HUES48 (cell line): Measurements from ENCODE around the gene AGAP4.
"Not testable (repeated sequence)": the region's sequence is repeated elsewhere in the genome, so short reads cannot be mapped to it uniquely, and the experiment has no call there.

Experiments used
- H3K27ac ChIP-seq: one replicate; pipeline ENCODE4 v1.7.0; 2013; ENCODE audit warnings: low read depth, low read length, inconsistent platforms
- H3K27me3 ChIP-seq: 2 replicates; pipeline ENCODE4 v1.6.1; 2013; ENCODE audit warnings: mild to moderate bottlenecking, low read length; ENCODE audit not compliant: control insufficient read depth, insufficient read depth
- H3K36me3 ChIP-seq: 2 replicates; pipeline ENCODE4 v1.6.1; 2013; ENCODE audit warnings: low read length; ENCODE audit not compliant: control insufficient read depth, insufficient read depth
- H3K4me1 ChIP-seq: 2 replicates; pipeline ENCODE4 v1.6.1; 2013; ENCODE audit warnings: mild to moderate bottlenecking, low read length; ENCODE audit not compliant: control insufficient read depth, insufficient read depth
- H3K4me3 ChIP-seq: 2 replicates; pipeline ENCODE4 v1.5.1; 2013; ENCODE audit warnings: mild to moderate bottlenecking, low read depth, low read length
- H3K9ac ChIP-seq: 2 replicates; pipeline ENCODE4 v1.6.1; 2013; ENCODE audit warnings: mild to moderate bottlenecking, low read depth, low read length, moderate library complexity
- H3K9me3 ChIP-seq: 2 replicates; pipeline ENCODE4 v1.6.1; 2013; ENCODE audit warnings: low read length; ENCODE audit not compliant: control insufficient read depth, insufficient read depth

The AGAP4 gene

DNA sequence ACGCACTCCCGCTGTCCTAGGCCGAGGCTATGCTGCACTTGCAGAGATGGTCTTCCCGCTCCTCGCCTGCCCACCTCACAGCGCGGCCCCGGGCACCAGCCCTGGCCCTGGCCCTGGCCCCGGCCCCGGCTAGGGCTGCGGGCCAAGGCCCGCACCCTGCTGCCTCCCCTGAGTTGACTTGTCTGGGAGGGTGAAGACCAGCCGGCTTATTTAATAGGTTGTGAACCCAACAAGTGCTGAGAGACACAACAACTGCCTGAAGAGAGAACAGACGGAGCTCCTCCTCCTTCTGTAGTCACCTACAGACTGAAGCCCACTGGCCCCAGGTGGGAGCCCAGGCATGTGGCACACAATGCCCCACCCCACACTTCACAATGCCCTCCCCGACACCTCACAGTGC, at the start of gene AGAP4:
AGAP4 (minus strand) TSS at position 101 of the 400 bp plus-strand sequence. CDS start 153 bp downstream, outside the sequence.
- not testable (repeated sequence) for H3K27ac ChIP-seq, H3K9ac ChIP-seq, H3K4me1 ChIP-seq, H3K4me3 ChIP-seq, H3K9me3 ChIP-seq, H3K36me3 ChIP-seq, H3K27me3 ChIP-seq

DNA sequence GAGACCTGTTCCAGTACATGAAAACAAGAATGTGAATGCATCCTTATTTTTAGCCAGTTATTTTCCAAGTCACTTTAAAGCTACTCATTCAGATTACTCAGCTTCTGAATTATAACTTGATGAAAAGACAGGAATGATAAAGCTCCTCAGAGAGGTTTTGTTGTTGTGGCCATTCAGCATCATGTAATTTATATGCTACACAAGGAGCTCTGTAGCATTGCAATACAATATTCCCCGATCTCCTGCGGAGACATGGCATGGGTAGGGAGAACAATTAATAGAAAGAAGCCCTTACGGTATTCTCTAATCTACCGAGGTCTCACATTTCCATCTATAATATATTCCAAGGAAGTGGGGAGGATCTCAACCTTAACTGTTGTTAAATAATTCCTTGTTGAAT, 43.4 kb upstream of the AGAP4 start:
- not testable (repeated sequence) for H3K27ac ChIP-seq, H3K36me3 ChIP-seq, H3K27me3 ChIP-seq, H3K9me3 ChIP-seq, H3K4me1 ChIP-seq, H3K4me3 ChIP-seq, H3K9ac ChIP-seq

DNA sequence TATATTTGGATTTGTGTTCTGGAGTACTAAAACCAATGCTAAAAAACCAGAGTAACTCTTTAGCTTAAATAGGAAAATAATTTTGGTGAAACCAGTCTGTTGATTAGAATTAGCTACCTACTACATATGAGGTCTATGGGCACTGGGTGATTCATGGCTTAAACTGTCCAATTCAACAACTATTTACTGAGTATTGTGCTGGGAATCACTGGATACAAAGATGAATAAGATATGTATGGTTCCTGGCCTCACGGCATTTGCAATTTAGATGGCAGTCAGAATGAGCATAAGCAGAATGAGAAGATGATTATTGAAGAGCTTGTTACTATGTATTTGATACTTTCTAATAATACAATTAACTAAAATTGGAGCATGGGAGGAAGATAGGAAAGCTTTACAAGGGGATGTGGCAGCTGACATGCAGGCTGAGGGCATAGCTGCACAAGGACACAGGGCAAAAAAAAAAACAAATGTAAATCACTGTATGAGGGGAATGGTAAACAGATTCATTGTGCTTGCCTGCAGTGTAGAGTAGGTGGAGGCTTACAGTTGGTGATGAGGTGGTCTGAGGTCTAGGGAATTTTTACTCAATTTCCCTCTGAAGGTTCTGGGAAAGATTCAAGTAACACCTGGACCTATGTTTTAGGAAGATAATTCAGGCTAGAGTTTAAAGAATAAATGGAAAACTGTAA, 42.4 kb upstream of the AGAP4 start:
- not testable (repeated sequence) for H3K9ac ChIP-seq, H3K36me3 ChIP-seq, H3K27me3 ChIP-seq, H3K9me3 ChIP-seq, H3K4me3 ChIP-seq, H3K4me1 ChIP-seq, H3K27ac ChIP-seq

DNA sequence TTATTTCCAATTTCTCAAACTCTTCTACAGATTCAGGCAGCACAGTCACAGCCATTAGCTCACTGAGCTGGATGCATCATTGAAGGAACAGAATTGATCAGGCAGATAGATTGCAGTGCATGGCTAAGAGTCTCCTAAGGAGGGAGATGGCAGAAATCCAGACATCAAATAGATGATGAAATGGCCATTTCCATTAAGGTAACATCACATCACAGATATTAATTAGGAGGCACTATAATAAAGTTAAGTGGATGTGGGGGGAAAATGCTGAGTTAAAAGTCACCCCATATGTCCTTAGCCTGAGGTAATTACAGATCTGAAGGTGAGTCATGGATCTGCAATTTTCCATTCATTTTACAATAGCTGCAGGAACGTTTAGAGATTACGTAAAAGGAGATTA, 35.6 kb upstream of the AGAP4 start:
- not testable (repeated sequence) for H3K9me3 ChIP-seq, H3K4me1 ChIP-seq, H3K27ac ChIP-seq, H3K27me3 ChIP-seq, H3K4me3 ChIP-seq, H3K9ac ChIP-seq, H3K36me3 ChIP-seq

DNA sequence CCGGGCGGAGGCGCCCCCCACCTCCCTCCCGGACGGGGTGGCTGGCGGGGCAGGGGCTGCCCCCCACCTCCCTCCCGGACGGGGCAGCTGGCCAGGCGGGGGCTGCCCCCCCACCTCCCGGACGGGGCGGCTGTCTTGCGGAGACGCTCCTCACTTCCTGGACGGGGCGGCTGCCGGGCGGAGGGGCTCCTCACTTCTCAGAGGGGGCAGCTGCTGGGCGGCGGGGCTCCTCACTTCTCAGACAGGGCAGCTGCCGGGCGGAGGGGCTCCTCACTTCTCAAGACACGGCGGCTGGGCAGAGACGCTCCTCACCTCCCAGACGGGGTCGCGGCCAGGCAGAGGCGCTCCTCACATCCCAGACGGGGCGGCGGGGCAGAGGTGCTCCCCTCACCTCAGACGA, 18.1 kb upstream of the AGAP4 start:
- not testable (repeated sequence) for H3K27ac ChIP-seq, H3K36me3 ChIP-seq, H3K9ac ChIP-seq, H3K27me3 ChIP-seq, H3K4me1 ChIP-seq, H3K9me3 ChIP-seq, H3K4me3 ChIP-seq

DNA sequence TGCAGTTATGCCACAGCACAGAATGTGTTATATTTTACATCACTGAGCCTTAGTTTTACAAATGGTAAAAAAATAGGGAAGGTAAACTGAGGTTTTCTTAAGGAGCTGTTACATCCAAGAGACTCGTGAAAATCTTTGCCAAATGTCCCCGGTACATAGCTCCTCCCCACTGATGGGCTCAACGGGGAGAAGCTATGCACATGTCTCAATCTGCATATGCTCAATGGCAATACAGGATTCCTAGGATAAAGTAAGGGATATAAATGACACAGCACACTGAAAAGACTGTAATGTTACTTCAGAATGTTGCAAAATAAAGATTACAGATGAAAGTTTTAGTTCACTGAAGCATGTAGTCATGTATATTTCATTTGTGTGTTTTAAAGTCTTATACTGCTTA, 17.0 kb upstream of the AGAP4 start:
- H3K9me3 ChIP-seq, H3K36me3 ChIP-seq: not testable (repeated sequence)

DNA sequence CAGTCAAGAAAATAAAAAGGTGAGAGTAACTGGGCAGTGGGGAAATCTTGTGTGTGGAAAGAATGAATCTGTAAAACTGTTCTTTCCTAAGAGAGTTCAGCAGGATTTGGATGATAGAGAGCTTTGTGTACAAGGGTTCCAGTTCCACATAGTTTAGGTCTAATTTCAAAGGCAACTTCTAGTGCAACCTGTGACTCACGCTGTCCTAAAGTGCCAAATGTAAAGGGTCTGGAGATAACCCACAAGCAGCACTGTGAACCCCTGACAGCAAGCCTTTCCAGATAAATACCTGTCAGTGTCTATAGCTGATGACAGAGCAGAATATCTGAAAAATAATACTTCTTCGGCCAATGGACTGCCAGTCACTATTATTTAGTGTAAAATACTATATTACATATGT, 16.3 kb upstream of the AGAP4 start:
- H3K27ac ChIP-seq, H3K9me3 ChIP-seq, H3K4me1 ChIP-seq, H3K9ac ChIP-seq, H3K27me3 ChIP-seq, H3K36me3 ChIP-seq, H3K4me3 ChIP-seq: not testable (repeated sequence)

More for the DNA sequence above, 17.0 kb upstream of the AGAP4 start:
- H3K27ac ChIP-seq, H3K4me1 ChIP-seq, H3K27me3 ChIP-seq, H3K4me3 ChIP-seq, H3K9ac ChIP-seq: not testable (repeated sequence)

DNA sequence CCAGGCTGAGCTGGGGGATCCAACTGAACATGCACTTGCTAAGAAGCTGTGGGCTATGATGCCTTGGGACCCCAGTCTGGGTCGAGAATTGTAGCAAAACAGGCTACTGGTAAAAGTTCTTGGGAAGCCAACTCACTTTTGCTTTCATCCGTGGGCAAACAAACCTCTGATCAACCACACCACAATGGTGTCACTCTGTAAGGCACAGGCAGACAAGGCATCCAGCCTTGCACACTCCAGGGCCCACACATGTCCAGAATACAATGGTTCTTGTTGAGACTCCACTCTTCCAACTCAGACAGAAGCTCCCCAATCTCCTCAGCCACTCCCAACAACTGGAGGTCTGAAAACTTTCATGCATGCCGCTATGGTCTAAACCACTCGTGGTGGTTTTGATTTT, 10.6 kb upstream of the AGAP4 start:
- H3K9me3 ChIP-seq, H3K27me3 ChIP-seq, H3K4me1 ChIP-seq, H3K27ac ChIP-seq, H3K36me3 ChIP-seq, H3K9ac ChIP-seq, H3K4me3 ChIP-seq: not testable (repeated sequence)

DNA sequence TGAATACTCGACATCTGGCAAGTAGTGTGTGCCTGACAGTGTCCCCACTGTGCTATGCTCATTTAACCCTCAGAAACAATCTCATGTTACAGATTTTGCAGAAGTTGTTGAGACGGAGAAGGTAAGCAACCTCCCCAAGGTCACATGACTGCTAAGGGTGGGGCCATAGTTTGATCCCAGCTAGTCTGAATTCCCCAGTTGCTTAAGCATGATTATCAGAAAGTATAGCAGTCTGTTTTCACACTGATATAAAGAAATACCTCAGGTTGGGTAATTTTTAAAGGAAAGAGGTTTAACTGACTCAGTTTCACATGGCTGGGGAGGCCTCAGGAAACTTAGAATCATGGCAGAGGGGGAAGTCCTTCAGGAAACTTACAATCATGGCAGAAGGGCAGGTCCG, 1.2 kb upstream of the AGAP4 start:
- H3K4me3 ChIP-seq, H3K36me3 ChIP-seq, H3K9me3 ChIP-seq, H3K27me3 ChIP-seq, H3K4me1 ChIP-seq, H3K9ac ChIP-seq, H3K27ac ChIP-seq: not testable (repeated sequence)

DNA sequence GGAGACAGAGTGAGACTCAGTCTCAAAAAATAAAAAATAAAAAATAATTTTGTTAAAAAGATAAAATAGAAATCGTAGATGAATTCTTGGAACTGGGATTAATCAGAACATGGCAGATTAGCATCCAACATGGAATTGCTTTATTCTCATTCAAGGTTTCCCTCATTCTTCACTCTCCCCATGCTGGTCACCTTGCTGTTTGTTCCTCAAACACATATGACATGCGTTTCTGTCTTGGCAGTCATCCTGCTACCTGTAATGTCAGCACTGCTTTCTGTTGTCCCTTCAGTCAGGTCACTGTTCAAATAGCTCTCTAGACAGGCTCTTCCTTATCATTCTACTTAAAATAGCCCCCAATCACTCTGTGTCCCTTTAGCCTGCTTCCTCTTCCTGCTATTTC, 24.4 kb downstream of the AGAP4 start:
- H3K27ac ChIP-seq, H3K9me3 ChIP-seq, H3K36me3 ChIP-seq: not testable (repeated sequence)

DNA sequence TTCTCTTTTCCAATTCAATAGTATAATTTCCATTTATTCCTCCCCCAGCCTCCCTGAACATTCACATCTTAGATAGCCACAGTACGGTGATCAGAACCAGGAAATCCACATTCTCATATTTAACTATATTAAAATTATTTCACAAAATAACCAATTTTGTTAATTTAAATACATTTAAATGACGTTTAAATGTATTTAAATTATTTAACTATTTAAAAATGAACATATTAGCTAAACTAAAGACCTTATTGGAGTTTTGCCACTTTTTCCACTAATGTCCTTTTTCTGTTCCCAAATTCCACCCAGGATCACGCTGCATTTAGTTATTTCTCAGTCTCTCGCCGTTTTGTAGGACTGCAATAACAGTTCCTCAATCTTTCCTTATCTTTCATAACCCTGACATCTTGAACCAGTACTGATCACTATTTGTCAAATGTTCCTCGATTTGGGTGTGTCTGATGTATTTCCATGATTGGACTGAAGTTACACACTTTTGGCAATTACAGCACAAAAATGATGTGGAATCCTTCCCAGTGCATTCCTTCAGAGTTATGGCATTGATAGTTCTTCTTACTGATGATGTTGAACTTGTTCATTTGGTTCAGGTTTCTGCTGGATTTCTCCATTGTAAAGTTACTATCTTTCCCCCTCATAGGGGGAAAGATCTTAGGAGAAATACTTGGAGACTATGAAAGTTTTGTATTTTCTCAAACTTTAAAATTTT, 27.0 kb downstream of the AGAP4 start:
- not testable (repeated sequence) for H3K9ac ChIP-seq, H3K27ac ChIP-seq, H3K4me1 ChIP-seq, H3K9me3 ChIP-seq, H3K36me3 ChIP-seq, H3K27me3 ChIP-seq, H3K4me3 ChIP-seq

More for the DNA sequence above, 24.4 kb downstream of the AGAP4 start:
- not testable (repeated sequence) for H3K27me3 ChIP-seq, H3K9ac ChIP-seq, H3K4me3 ChIP-seq, H3K4me1 ChIP-seq
